ENCODE results near the gene HOXA2. TPM values are rescaled to one million over a fixed set of nuclear protein-coding genes. Genes with fewer than 3 reads are reported as not detected.

The HOXA2 gene
- total RNA-seq, 1 donor from 2014 or later: 0.24 TPM

DNA sequence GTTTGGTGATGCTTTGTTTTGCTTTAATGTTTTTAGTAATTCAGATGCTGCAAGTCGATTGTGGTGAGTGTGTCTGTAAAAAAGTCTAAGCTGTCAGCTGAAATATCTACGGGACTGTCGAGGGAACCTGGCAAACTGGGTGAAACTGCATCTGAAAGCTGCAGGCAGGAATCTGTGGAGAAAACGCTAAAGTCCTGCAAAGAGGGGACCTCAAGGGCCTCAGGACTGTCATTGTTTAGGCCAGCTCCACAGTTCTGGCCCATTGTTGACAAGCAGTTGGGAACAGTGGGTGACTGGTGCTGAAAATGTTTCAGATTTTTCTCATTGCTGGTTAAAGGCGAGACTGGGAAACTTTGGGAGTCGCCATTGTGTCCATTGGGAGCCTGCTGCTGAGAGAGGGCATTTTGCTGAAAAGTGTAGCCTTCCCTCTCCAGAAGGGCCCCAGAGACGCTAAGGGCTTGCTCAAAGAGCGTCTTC is 1.8 kb downstream of the HOXA2 start:
- DNase-seq (ENCODE audit: low spot score): peak; percentile 3

DNA sequence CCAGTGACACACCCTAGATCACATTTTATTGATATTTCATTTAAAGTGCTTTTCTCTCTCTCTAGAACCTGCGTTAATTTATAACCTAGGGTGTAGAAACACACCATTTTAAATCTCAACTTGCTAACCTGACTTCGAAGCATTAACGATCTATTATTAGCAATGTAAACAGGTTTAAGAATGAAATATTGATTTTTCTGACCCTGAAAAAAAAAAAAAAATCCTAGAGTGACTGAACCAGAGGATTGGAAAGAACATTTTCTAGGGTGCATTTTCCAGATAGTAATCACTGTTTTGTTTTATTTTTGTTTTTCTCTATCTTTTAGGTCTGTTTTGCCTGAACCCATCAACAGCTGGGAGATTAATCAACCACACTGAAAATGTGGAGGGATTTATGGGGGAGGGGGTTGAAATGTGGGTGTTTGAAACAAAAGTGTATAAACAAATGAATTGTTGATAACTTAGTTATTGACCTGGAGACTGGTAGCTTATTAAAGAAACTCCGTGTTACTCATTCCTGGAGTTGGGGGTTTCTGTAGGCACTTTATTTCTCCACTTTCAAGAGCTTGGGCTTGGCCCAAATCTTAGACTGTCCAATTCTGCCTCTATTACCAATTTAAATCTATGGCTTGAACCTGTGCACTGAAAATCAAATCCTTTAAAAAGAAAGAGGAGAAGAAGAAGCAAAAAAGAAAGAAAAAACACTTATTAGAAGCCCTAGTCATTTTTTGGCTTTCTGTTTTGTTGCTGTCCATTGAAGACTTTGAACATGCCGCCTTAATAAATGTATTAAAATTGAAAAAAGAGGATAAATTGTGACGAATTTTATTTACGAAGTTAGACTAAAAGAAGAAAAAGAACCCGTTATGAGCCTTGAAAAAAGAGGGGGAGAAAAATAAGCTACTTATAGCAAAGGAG is 2.8 kb downstream of the HOXA2 start:
- DNase-seq (ENCODE audit: low spot score): no peak

DNA sequence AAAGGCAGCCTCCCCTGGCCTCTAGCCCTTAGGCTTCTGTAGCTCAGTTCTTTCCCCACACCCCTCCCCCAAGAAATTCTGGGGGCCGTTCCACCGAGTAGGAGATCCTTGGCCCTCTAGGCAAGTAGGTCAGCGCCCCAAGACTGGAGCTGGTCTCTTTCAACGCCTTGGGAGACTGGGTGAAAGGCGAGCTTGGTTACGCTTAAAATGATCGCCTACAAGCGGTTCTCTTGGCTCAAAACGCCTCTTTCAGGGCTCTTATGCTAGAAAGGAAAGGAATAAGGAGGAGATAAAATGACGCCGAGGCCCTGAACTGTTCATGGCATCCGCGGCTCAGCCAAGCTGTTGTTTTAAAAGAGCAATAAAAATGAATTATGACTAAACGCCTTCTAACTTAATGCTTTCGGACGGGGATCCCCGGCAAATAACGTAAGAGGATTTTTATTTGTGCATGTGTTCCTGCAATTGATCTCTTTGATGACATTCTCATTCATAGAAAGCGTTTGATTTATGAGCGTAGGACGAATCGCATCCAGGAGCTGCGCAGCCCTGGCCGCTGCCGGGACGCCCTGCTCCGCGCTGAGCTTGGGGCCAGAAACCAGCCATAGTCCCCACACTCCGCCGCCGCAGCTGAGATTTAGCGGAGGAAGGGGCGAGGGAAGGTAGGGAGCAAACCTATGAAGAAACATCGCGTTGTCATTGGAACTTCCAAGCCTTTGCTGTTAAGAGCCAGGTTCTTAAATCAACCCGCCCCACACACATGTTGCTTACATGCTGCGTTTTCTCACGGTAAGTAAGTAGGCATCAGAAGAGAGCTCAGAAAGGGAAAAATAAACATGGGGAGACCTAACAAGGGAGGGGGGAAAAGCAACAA is 3.7 kb downstream of the HOXA2 start:
- peak; percentile 84 for DNase-seq (ENCODE audit: low spot score)

DNA sequence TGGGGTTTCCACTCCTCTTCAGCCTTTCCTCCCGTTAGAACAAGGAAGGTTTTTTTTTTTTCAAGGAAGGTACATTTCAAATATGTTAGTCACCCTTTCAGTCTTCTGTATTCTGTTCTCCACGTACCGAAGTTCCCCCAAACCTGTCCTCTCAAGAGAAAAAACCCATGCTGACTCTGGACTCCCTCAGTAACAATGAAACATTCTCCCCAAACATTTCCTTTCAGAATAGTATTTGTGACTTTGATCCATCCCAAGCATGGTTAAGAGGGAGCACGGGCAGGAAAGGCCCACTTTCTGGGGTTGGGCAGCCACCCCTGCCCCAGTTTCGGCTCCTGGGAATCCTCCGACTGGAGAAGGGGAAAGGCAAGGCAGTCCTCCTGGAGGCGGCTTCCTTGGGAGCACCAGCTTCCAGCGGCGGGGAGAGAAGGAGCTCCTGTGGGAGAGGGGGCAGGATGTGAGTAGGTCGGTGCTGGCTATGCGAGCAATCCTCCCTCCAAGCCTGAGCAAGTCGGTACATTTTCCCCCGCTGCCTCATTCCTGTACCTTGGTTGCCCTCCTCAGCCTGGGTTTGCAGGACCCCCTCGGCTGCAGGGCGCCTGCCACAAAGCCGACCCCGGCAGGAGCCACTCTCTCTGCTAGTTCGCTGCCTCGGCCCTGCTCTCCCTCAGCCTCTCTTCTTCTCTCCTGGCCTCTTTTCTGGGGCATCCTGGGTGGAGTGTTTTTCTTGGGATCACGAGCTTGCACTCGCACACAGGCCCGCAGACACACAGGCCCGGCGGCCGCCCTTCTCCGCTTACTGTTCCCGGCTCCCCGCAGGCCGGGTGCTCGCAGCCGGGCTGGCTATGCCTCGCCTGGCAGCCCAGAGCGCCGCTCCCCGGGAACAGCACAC is 4.6 kb downstream of the HOXA2 start:
- DNase-seq (ENCODE audit: low spot score): peak; percentile 24

DNA sequence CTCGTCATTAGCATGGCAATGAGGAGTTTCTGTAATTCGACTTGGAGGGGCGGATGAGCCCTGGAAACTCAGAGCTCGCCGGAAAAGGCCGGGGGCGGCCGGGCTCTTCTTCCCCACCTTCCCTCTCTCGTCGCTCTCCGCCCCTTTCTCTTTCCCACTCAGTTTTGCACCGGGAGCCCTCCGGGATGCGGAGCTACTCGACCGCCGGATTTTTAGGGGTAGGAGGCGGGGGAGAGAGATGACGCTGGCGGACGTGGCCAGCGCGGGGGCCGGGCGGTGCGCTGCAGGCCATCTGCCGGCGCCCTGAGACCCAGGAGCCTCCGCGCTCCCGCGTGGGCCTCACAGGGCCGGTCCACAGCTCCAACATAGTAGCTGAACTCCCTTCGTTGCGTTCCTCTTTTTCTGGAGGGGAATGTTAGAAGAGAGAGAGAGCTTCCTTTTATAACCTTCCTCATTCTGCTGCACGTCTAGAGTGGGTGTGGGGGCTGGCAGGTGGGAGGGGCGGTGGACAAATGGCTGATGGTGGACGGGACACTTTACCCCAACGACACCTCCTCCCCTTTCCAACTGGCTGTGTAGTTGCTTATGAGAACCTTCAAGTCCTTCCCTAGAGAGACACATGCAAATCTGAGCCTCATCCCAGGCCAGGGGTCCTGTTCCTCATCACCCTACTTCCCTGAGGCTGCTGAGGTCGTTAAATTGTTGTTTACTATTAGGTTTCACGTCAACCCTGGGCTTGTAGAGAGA is 5.5 kb downstream of the HOXA2 start:
- peak; percentile 53 for DNase-seq (ENCODE audit: low spot score)

DNA sequence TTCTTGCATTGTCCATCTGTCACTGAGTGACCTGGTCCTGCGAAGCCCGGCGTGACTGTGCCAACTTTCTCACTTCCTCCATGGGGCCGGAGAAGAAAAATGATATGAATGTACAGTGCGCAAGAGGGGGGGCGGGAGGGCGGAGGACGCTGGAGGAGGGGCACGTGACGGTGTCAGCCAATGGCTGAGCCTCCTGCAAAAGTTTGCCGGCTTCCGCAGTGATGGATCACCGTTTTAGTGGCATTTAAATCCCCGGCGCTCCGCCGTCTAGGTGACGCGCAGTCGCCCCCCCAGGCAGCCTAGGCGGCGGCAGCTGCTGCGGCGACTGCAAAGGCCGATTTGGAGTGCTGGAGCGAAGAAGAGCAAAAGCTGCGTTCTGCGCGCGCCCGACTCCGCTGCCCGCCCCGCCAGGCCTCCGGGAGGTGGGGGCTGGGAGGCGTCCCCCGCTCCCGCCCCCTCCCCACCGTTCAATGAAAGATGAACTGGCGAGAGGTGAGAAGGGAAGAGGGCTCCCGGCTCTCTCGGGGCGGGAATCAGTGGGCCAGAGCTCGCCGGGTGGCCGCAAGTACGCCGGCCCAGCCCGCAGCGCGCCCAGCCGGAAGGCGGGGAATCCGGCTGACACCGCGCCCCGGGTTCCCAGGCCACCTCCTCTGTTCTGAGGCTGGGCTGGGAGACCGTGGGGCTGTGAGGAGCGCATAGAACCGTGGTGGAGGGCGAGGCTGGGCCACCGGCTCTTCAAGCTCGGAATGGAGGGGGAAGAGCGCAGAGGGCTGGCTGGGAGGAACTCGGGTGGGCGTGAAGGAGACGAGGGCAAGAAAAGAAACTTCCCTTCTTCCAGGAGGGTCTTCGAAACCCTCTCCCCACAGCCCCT is 6.4 kb downstream of the HOXA2 start, which contains the start of gene HOXA1:
TSS of gene HOXA1 (minus strand) at position 104 of the 871 bp plus-strand sequence. CDS start at position 16, 88 bp downstream.
- DNase-seq (ENCODE audit: low spot score): peak; percentile 89

DNA sequence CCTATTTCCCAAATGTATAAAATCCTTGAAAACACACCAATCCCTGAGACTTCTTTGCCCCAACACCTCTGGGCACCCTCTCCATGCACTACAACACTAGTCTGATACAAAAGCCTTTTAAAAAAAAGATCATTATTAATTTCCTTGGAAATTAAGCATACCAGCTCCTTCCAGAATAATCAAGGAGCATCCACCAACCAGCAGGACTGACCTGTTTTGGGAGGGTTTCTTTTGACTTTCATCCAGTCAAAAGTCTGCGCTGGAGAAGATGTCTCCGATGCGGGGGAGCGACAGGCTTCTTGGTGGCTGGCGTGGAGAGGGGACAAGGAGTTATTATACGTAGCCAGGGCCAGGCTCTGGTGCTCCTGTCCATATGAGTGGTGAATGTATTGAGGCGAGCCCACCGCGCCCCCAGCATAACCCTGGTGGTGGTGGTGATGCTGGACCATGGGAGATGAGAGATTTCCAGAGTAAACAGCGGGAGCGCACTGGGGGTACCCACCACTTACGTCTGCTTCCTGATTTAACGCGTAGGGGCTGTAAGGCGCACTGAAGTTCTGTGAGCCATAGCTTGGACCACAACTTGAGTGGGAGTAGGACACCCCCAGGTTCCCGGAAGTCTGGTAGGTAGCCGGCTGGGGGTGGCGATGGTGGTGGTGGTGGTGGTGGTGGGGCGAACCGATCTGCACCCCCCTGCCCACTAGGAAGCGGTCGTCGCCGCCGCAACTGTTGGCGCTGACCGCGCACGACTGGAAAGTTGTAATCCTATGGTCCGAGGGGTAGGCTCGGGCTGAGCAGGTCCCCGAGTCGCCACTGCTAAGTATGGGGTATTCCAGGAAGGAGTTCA is 7.2 kb downstream of the HOXA2 start:
- DNase-seq (ENCODE audit: low spot score): no peak

DNA sequence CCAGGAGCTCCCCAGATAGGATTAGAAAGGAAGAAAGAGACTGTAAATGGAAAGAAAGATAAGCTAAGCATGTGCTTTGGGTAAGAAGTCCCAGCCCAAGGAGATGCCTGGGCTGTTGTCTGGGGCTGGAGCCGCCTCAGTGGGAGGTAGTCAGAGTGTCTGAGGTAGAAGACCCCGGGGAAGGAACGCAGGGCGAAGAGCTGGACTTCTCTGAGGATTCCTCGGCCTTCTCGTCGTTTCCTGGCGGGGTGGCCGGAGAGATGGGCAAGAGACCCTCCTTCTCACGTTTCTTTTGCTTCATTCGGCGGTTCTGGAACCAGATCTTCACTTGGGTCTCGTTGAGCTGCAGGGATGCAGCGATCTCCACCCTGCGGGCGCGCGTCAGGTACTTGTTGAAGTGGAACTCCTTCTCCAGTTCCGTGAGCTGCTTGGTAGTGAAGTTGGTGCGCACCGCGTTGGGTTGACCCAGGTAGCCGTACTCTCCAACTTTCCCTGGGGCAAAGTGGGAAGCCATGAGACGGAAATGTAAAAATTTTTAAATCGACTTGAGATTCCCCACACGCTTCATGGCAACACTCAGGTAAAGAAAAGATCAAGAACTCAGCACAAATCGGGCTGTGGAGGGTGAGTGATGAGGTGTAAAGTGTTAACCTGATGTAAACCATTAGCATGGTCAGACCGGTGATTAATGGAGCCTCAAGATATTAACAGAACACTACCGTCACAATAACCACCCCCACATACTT is 8.0 kb downstream of the HOXA2 start:
- DNase-seq (ENCODE audit: low spot score): no peak

DNA sequence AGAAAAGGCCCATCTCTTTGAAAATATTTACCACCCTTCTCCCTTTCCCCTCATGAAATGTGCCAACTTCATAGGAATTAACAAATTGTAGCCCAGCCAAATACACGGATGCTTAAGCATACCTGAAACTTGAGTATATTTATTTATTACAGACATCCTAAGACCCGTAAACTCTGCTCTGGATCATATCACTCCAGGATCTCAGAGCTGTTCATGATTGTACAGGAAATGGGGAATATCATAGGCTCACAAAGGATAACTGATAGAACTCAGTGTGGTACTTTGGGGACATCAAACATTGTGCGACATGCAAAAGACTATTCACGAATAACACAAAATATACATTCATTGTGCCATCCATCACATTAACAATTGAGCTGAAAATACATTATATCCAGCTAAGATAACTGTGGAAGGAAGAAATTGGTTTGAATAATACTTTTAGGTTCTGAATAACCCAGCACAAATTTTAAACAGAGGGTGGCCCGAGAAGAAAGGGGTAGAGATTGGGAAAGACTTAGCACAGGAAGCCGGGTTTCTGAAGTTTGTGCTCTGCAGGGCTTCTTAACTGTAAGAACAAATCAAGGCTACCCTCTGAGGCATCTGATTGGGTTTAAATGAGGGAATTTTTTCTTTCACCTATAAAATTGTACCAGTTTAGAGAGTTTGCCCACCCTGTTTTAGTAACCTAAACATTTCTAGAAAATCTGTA is 9.1 kb downstream of the HOXA2 start:
- no peak for DNase-seq (ENCODE audit: low spot score)

DNA sequence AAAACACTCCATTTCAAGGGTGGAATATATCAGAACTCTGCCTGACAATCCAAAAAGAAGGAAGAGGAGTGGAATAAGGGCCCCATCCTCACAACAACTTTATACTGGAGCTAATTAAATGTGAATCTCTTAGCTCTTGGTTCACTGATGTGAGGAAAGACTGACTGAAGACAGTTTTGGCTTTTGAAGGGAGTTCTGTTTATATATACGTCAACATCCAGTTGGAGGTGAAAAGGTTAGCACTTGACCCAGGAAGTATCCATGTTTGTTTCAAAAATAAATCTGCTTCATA is 9.7 kb downstream of the HOXA2 start:
- no peak for DNase-seq (ENCODE audit: low spot score)

DNA sequence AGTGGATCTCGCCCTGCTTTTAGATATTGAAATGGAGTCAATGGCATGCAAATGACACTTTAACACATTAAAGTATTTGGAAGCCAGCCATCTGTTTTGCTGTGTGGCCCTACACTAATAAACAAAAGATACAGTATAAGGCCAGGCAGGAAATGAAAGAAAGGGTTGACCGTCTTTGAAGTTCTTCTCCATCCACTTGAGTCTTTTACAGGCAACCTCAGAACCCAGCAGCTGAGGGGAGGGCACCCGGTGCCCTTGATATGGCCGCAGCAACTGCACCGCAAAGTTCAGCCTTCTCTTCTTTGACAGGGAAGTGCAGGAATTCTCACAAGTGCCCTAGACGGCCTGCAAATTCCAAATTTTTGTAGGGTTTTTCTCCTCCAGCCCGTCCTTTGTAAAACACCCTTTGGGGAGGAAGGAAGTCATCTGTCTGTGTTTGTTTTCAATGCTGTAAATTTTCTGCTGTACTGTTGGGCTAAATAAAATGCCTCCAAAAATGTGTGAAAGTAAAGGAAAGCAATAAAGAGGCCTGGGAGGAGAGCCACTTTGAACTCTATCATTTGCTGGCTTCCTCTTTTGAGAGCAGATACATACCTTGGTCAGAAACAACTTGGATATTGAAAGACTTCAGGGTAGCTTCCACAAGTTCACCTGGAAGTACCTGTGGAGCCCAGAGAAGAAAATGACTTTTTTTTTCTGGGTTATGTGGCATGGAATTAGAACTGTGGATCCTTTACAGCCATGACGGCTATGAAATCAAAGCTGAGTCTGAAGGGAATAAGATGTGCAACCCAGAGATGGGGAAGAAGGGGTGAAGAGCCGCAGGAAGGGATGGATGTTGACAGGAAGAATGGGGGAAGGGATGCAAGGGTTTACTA is 10.3 kb downstream of the HOXA2 start:
- DNase-seq (ENCODE audit: low spot score): no peak

DNA sequence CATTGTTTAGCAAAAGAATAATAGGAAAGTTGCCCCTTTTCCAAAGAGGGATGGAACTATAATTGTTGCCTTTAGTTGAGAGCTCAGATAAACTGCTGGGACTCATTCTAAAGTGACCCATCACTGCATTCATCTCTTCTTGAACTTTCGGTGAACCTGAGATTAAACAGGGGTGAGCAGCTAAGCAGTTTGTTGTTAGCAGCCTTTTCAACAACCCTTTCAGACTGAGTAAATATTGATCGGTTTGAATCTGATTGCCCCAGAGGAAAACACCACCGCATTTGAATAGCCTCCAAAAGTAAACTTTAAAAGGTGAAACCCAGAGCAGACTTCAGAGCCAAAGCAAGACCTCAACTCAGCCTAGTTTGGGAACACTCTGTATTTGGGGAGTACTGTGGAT is 11.4 kb downstream of the HOXA2 start:
- no peak for DNase-seq (ENCODE audit: low spot score)

DNA sequence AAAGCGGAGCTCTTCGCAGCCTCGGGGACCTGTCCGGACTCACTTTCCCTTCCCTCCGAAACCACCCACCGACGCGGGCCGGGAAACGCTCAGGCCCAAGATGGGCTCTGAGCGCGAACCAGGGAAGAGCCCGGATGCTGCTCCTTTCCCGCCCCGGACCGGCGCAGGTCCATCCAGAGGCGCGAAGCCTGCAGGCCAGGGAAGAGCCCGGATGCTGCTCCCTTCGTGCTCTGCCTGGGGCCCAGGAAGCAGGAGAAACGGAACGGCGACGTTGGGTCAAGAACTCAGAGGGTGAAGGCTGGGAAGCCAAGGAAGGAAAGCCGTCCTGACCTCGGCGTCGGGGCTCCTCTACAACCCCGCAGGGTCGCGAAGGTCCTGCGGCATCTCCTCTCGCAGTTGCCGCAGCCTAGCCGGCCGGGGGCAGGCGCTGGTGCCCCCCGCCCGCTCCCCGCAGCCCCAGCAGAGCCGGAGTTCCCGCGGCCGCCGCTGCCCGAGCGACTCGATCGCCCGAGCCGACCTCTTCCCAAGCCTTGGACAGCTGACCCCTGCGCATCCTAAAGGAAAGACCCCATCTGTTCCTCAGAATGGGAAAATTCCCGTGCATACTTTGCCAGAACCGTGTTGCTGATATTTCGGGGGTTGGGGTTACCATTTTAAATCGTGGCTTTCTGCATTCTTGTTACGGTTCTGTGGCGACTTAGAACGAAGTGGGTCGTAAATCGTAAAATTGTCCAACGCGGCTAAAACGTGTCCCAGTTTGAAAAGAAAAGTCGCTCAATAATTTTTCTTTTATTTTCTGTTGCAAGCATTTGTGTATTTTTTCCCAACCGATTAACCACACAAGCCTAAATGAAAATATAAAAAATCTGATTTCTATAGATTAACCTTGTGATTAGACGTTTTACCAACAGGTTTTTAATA is 14.2 kb downstream of the HOXA2 start:
- DNase-seq (ENCODE audit: low spot score): no peak

DNA sequence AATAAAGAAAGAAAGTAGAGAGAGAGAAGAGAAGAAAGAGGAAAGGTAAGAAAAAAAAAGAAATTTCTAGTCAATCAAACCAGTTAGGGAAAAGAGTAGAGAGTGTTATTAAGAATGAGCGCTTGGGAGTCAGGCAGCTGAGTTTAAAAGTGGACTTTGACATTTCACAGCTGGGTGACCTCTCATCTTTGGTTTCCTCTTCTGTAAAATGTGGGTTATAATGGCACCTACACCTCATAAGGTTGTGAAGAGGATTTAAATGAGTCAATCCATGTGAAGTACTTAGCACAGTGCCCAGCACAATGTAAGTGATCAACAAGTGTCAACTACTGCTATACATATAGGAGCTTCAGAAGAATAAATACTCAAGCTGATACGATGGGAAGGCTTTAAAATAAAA is 18.8 kb downstream of the HOXA2 start:
- DNase-seq (ENCODE audit: low spot score): no peak

DNA sequence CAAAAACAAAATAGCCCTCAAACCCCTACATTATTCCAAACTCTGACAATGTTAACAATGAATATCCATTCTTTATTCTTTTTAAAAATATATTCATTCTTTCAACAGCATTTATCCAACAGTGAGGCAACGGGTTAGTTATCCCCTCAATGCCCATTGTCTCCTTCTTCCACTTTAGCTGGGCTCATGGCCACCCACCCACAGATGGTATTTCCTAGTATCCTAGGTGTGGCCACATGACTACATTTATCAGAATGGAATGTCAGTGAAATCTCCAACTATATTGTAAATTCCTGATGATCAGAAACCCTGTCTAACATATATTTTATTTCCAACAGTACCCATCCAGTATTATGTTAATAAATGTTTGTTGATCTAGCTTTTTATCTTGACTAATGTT is 20.3 kb downstream of the HOXA2 start:
- DNase-seq (ENCODE audit: low spot score): no peak

All from umbilical cord (tissue), 2 donors.